Mucosa of stomach (tissue), 1 donor: Measurements from ENCODE around the gene CDH4.
"Not testable (repeated sequence)": the region's sequence is repeated elsewhere in the genome, so short reads cannot be mapped to it uniquely, and the experiment has no call there.

Experiments
- H3K27me3 ChIP-seq: one replicate; pipeline ENCODE4 v1.7.0; 2013; ENCODE audit warnings: mild to moderate bottlenecking, low read length; ENCODE audit not compliant: control insufficient read depth, insufficient read depth
- H3K36me3 ChIP-seq: one replicate; pipeline ENCODE4 v1.7.0; 2013; ENCODE audit warnings: low read length; ENCODE audit not compliant: control insufficient read depth, insufficient read depth
- H3K4me1 ChIP-seq: one replicate; pipeline ENCODE4 v1.7.0; 2013; ENCODE audit warnings: mild to moderate bottlenecking, low read length; ENCODE audit not compliant: control insufficient read depth, insufficient read depth
- H3K4me3 ChIP-seq: one replicate; pipeline ENCODE4 v1.7.0; 2013; ENCODE audit warnings: low read length
- H3K9ac ChIP-seq: one replicate; pipeline ENCODE4 v1.7.0; 2013; ENCODE audit warnings: mild to moderate bottlenecking, low read length, moderate library complexity
- H3K9me3 ChIP-seq: one replicate; pipeline ENCODE4 v1.7.0; 2013; ENCODE audit warnings: mild to moderate bottlenecking, low read length, moderate library complexity; ENCODE audit not compliant: control insufficient read depth
- donor health status: Pancreatic carcinoma.

CDH4 gene

GRCh38 chr20:61980647-61981583, 728.9 kb downstream of the CDH4 start:
- Histone ChIP-seq H3K27me3 (no peaks in the 10 kb centered on the region), H3K4me3 (no peak overlapping the region), H3K9me3 (no peaks in the 10 kb centered on the region), H3K4me1 (no peaks in the 10 kb centered on the region), H3K36me3 (peaks cover 5% of the 10 kb centered on the region), H3K9ac (no peak overlapping the region)

GRCh38 chr20:61981691-61982090, 729.6 kb downstream of the CDH4 start:
- H3K27me3 ChIP-seq, H3K9ac ChIP-seq, H3K9me3 ChIP-seq, H3K36me3 ChIP-seq, H3K4me3 ChIP-seq, H3K4me1 ChIP-seq: not testable (repeated sequence)

- no peaks in the 10 kb centered on the region for H3K4me1 ChIP-seq
- H3K9me3 ChIP-seq: no peaks in the 10 kb centered on the region
- H3K36me3 ChIP-seq: peaks cover 5% of the 10 kb centered on the region
- no peaks in the 10 kb centered on the region for H3K27me3 ChIP-seq
- no peak overlapping the region for H3K9ac ChIP-seq
- no peak overlapping the region for H3K4me3 ChIP-seq
These were observed 730.3 kb downstream of the CDH4 start for GRCh38 chr20:61982191-61982950.

GRCh38 chr20:61982951-61983315, 730.9 kb downstream of the CDH4 start:
- Histone ChIP-seq H3K9ac (no peak overlapping the region), H3K4me3 (no peak overlapping the region), H3K9me3 (no peaks in the 10 kb centered on the region), H3K4me1 (no peaks in the 10 kb centered on the region), H3K27me3 (no peaks in the 10 kb centered on the region), H3K36me3 (peaks cover 5% of the 10 kb centered on the region)

DNA sequence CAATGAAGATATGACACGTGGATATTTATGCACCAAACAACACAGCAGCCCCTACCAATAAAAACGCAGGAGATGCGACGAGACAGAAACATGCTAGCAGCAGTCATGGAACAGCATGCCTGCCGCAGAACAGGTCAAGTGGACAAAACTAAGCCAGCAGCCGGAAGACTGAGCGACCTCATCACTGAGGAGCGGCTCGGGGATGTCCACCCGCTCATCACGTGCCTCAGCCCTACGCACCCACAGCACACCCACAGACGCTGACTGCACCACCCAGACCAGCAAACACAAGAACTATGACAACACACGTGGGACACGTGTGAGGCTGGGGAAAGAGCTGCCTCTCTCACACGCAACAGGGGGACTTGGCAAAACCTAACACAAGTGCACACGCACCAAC, 731.9 kb downstream of the CDH4 start:
- Histone ChIP-seq H3K4me3 (no peak overlapping the region), H3K9ac (no peak overlapping the region), H3K9me3 (no peaks in the 10 kb centered on the region), H3K36me3 (peaks cover 5% of the 10 kb centered on the region), H3K27me3 (no peaks in the 10 kb centered on the region), H3K4me1 (no peaks in the 10 kb centered on the region)

GRCh38 chr20:61984431-61984830, 732.4 kb downstream of the CDH4 start:
- not testable (repeated sequence) for H3K36me3 ChIP-seq, H3K4me3 ChIP-seq, H3K9me3 ChIP-seq, H3K27me3 ChIP-seq, H3K4me1 ChIP-seq, H3K9ac ChIP-seq

- no peaks in the 10 kb centered on the region for H3K27me3 ChIP-seq
- H3K4me1 ChIP-seq: no peaks in the 10 kb centered on the region
- H3K36me3 ChIP-seq: peaks cover 5% of the 10 kb centered on the region
- H3K9me3 ChIP-seq: no peaks in the 10 kb centered on the region
- no peak overlapping the region for H3K4me3 ChIP-seq
- H3K9ac ChIP-seq: no peak overlapping the region
These were observed 733.0 kb downstream of the CDH4 start for GRCh38 chr20:61985096-61985495.

GRCh38 chr20:61986762-61987321, 734.8 kb downstream of the CDH4 start:
- H3K27me3 ChIP-seq: no peaks in the 10 kb centered on the region
- no peak overlapping the region for H3K4me3 ChIP-seq
- H3K9me3 ChIP-seq: no peaks in the 10 kb centered on the region
- H3K9ac ChIP-seq: no peak overlapping the region
- no peaks in the 10 kb centered on the region for H3K4me1 ChIP-seq
- peaks cover 5% of the 10 kb centered on the region for H3K36me3 ChIP-seq

GRCh38 chr20:61988665-61989064, 736.6 kb downstream of the CDH4 start:
- Histone ChIP-seq H3K36me3 (peaks cover 5% of the 10 kb centered on the region), H3K4me3 (no peak overlapping the region), H3K9me3 (no peaks in the 10 kb centered on the region), H3K9ac (no peak overlapping the region), H3K4me1 (no peaks in the 10 kb centered on the region), H3K27me3 (no peaks in the 10 kb centered on the region)

DNA sequence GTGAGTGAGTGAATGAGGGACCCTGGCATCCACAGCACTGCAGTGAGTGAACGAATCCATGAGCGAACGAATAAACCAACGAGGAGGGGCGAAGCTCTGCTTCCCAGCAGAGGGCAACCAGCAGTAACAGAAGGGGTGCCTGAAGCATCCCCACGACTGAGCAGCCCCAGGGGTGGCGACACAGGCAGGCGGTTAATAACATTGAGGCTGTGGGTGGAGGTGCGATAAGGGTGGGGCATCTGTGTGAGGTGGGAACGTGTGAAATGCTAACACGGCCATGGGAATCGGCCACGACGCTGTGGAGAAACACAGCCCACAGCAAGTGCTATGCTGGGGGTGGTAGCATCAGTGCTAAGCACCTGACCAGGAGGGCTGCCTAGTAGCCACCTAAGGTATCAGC, 737.7 kb downstream of the CDH4 start:
- no peak overlapping the region for H3K4me3 ChIP-seq
- no peaks in the 10 kb centered on the region for H3K27me3 ChIP-seq
- H3K9ac ChIP-seq: no peak overlapping the region
- no peaks in the 10 kb centered on the region for H3K36me3 ChIP-seq
- no peaks in the 10 kb centered on the region for H3K9me3 ChIP-seq
- H3K4me1 ChIP-seq: no peaks in the 10 kb centered on the region
